CD8-positive, alpha-beta memory T cell (primary cell): ENCODE measurements around the gene USH2A. TPM values are rescaled to one million over a fixed set of nuclear protein-coding genes. Genes with fewer than 3 reads are reported as not detected.

ENCODE experiments used
- CTCF ChIA-PET: fragments of 350-600 bp; sonication (Branson Sonifier 250); formaldehyde crosslinking; loops from one replicate; lab custom pipeline; 2021; ENCODE audit warnings: antibody characterized with exemption; lab: Charles Lee
- POLR2A ChIA-PET: fragments of 350-600 bp; sonication (Branson Sonifier 250); formaldehyde crosslinking; loops from one replicate; lab custom pipeline; 2021; ENCODE audit warnings: antibody characterized with exemption; lab: Charles Lee
- DNase-seq, 5 donors: peaks; one replicate each; pipeline versions ENCODE4 v3.0.0 to v3.0.0-alpha.2; 2020 to 2022; ENCODE audit warnings: mixed read lengths in 1 of 5
- H3K27ac ChIP-seq: one replicate; pipeline ENCODE4 v1.7.0; 2013; ENCODE audit warnings: low read depth, mild to moderate bottlenecking, low read length, moderate library complexity
- H3K27me3 ChIP-seq: 2 replicates; pipeline ENCODE4 v1.7.0; 2013; ENCODE audit warnings: low read length, mild to moderate bottlenecking; ENCODE audit not compliant: insufficient read depth, poor library complexity, severe bottlenecking
- H3K36me3 ChIP-seq: 2 replicates; pipeline ENCODE4 v1.7.0; 2013; ENCODE audit warnings: mild to moderate bottlenecking, low read length, moderate library complexity; ENCODE audit not compliant: insufficient read depth
- H3K4me1 ChIP-seq: 2 replicates; pipeline ENCODE4 v1.7.0; 2013; ENCODE audit warnings: mild to moderate bottlenecking, low read length, moderate library complexity; ENCODE audit not compliant: insufficient read depth
- H3K4me3 ChIP-seq: 2 replicates; pipeline ENCODE4 v1.7.0; 2013; ENCODE audit warnings: mild to moderate bottlenecking, low read length
- H3K9me3 ChIP-seq: 2 replicates; pipeline ENCODE4 v1.7.0; 2013; ENCODE audit warnings: mild to moderate bottlenecking, low read length
- H3K27ac Mint-ChIP-seq, 8 donors: one replicate each; pipeline ENCODE4 v1.8.0; 2020 to 2021; ENCODE audit warnings: mixed read lengths in 8 of 8, mild to moderate bottlenecking in 6 of 8, inconsistent platforms in 3 of 8, moderate library complexity in 3 of 8
- H3K27me3 Mint-ChIP-seq, 2 donors: one replicate each; pipeline ENCODE4 v1.8.0; 2020 to 2021; ENCODE audit warnings: mixed read lengths in 2 of 2, mild to moderate bottlenecking in 1 of 2, moderate library complexity in 1 of 2
- H3K36me3 Mint-ChIP-seq, 3 donors: one replicate each; pipeline ENCODE4 v1.8.0; 2020 to 2021; ENCODE audit warnings: mixed read lengths in 3 of 3, inconsistent platforms in 1 of 3, mild to moderate bottlenecking in 1 of 3
- H3K4me1 Mint-ChIP-seq, 3 donors: one replicate each; pipeline ENCODE4 v1.8.0; 2020 to 2021; ENCODE audit warnings: mixed read lengths in 3 of 3, inconsistent platforms in 1 of 3, mild to moderate bottlenecking in 1 of 3
- H3K4me3 Mint-ChIP-seq, 7 donors: one replicate each; pipeline ENCODE4 v1.8.0; 2020 to 2021; ENCODE audit warnings: mixed read lengths in 7 of 7, mild to moderate bottlenecking in 6 of 7, moderate library complexity in 4 of 7, inconsistent platforms in 2 of 7
- H3K9me3 Mint-ChIP-seq, 5 donors: one replicate each; pipeline ENCODE4 v1.8.0; 2020 to 2022; ENCODE audit warnings: mixed read lengths in 5 of 5, mild to moderate bottlenecking in 3 of 5, moderate library complexity in 2 of 5, inconsistent platforms in 1 of 5
- polyA plus RNA-seq: library from polyadenylated mRNA; unstranded; fragments of 300-500 nt; fragmentation: Illumina TruSeq; gene quantifications from one replicate; pipeline ENCODE4 v1.2.3, GENCODE V29; 2021
- total RNA-seq, 2 experiments: library from RNA; stranded (reverse); gene quantifications; one replicate each; pipeline ENCODE4 v1.2.3, GENCODE V29; 2021

USH2A gene
- total and polyA plus RNA-seq, 3 experiments from 2014 or later, result not detected

- peaks cover 0 to 19% (median 7%) of the 10 kb centered on the region in 5 donors for H3K9me3 Mint-ChIP-seq
- Histone ChIP-seq H3K4me1 (no peaks in the 10 kb centered on the region), H3K9me3 (no peaks in the 10 kb centered on the region), H3K27ac (no peak overlapping the region), H3K4me3 (no peak overlapping the region), H3K27me3 (no peaks in the 10 kb centered on the region), H3K36me3 (no peaks in the 10 kb centered on the region)
- H3K4me1 Mint-ChIP-seq, result no peaks in the 10 kb centered on the region
- no peak overlapping the region for H3K27ac Mint-ChIP-seq
- no peak for DNase-seq
- CTCF ChIA-PET, result no interaction called here
- POLR2A ChIA-PET, result no interaction called here
- no peaks in the 10 kb centered on the region for H3K27me3 Mint-ChIP-seq
- H3K36me3 Mint-ChIP-seq, result no peaks in the 10 kb centered on the region
- H3K4me3 Mint-ChIP-seq, result no peak overlapping the region
Observed at GRCh38 chr1:215637041-215637573, 786.1 kb downstream of the USH2A start.

DNA sequence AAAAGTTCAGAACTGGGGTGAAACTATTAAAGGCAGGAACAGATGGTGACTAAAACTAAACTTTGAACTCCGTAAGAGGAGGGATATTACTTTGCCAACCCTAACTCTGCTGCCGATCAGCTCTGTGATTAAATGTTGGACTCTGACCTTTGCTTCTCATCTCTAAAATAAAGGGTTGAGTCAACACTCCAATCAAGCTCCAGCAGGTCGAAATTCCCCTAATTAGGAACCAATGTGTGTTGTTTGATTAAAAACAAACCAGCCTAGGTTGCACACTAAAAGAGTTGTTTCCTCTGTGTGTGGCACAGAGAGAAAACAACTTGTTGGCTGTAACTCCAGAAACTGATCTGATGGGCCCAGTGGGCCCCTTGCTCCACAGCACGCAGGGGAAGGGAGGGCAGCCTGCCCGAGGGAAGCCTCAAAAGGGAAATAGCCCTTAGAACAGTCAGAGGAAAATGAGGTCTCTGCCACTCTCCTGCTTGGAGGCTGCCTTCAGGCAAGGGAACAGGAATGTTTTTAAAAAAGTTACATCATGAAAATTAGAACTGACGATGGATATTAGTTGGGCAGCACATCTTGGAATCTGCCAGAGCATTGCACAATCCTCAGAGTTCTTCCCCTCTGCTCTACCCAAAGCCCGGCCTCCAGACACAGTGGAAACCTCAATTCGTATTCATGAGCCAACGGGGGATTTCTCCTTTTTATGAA, 786.8 kb downstream of the USH2A start:
- Mint-ChIP-seq H3K36me3 (no peaks in the 10 kb centered on the region), H3K27ac (no peak overlapping the region), H3K9me3 (peaks cover 0 to 19% (median 7%) of the 10 kb centered on the region in 5 donors), H3K27me3 (no peaks in the 10 kb centered on the region), H3K4me3 (no peak overlapping the region), H3K4me1 (no peaks in the 10 kb centered on the region)
- no peak overlapping the region for H3K4me3 ChIP-seq
- no peaks in the 10 kb centered on the region for H3K4me1 ChIP-seq
- H3K27ac ChIP-seq, result no peak overlapping the region
- DNase-seq, result no peak
- H3K36me3 ChIP-seq, result no peaks in the 10 kb centered on the region
- ChIA-PET POLR2A (no interaction called here), CTCF (no interaction called here)
- H3K27me3 ChIP-seq, result no peaks in the 10 kb centered on the region
- no peaks in the 10 kb centered on the region for H3K9me3 ChIP-seq

GRCh38 chr1:215635827-215636226, 787.4 kb downstream of the USH2A start:
- Histone ChIP-seq H3K27ac (no peak overlapping the region), H3K4me1 (no peaks in the 10 kb centered on the region), H3K9me3 (no peaks in the 10 kb centered on the region), H3K36me3 (no peaks in the 10 kb centered on the region), H3K4me3 (no peak overlapping the region), H3K27me3 (no peaks in the 10 kb centered on the region)
- CTCF ChIA-PET, result no interaction called here
- Mint-ChIP-seq H3K4me1 (no peaks in the 10 kb centered on the region), H3K4me3 (peak overlapping the region in 1 of 7 donors; percentile 54), H3K9me3 (peaks cover 0 to 24% (median 11%) of the 10 kb centered on the region in 5 donors), H3K36me3 (no peaks in the 10 kb centered on the region), H3K27ac (no peak overlapping the region), H3K27me3 (no peaks in the 10 kb centered on the region)
- no peak for DNase-seq
- POLR2A ChIA-PET, result no interaction called here

GRCh38 chr1:215631489-215631888, 791.8 kb downstream of the USH2A start:
- Histone ChIP-seq H3K36me3 (no peaks in the 10 kb centered on the region), H3K9me3 (no peaks in the 10 kb centered on the region), H3K27me3 (no peaks in the 10 kb centered on the region), H3K27ac (no peak overlapping the region), H3K4me3 (no peak overlapping the region), H3K4me1 (no peaks in the 10 kb centered on the region)
- Mint-ChIP-seq H3K9me3 (peaks cover 6 to 11% (median 6%) of the 10 kb centered on the region in 5 donors), H3K36me3 (no peaks in the 10 kb centered on the region), H3K27ac (no peak overlapping the region), H3K4me1 (no peaks in the 10 kb centered on the region), H3K27me3 (peaks cover 0 to 2% of the 10 kb centered on the region in 2 donors), H3K4me3 (no peak overlapping the region)
- no peak for DNase-seq
- POLR2A ChIA-PET, result no interaction called here
- CTCF ChIA-PET, result no interaction called here

- H3K36me3 ChIP-seq, result no peaks in the 10 kb centered on the region
- H3K27me3 Mint-ChIP-seq, result peaks cover 0 to 2% of the 10 kb centered on the region in 2 donors
- no peaks in the 10 kb centered on the region for H3K4me1 ChIP-seq
- no peaks in the 10 kb centered on the region for H3K36me3 Mint-ChIP-seq
- POLR2A ChIA-PET, result no interaction called here
- no peak overlapping the region for H3K27ac Mint-ChIP-seq
- no peak overlapping the region for H3K4me3 Mint-ChIP-seq
- peaks cover 6 to 11% (median 6%) of the 10 kb centered on the region in 5 donors for H3K9me3 Mint-ChIP-seq
- no peak overlapping the region for H3K27ac ChIP-seq
- no peak for DNase-seq
- no peaks in the 10 kb centered on the region for H3K9me3 ChIP-seq
- no peaks in the 10 kb centered on the region for H3K4me1 Mint-ChIP-seq
- H3K4me3 ChIP-seq, result no peak overlapping the region
- CTCF ChIA-PET, result no interaction called here
- H3K27me3 ChIP-seq, result no peaks in the 10 kb centered on the region
Observed at GRCh38 chr1:215631040-215631439, 792.2 kb downstream of the USH2A start.

GRCh38 chr1:215625949-215626348, 797.3 kb downstream of the USH2A start:
- H3K27ac ChIP-seq, result no peak overlapping the region
- peaks cover 0 to 10% (median 3%) of the 10 kb centered on the region in 5 donors for H3K9me3 Mint-ChIP-seq
- ChIA-PET CTCF (no interaction called here), POLR2A (no interaction called here)
- H3K4me1 Mint-ChIP-seq, result no peaks in the 10 kb centered on the region
- H3K27me3 ChIP-seq, result no peaks in the 10 kb centered on the region
- DNase-seq, result no peak
- no peak overlapping the region for H3K4me3 Mint-ChIP-seq
- H3K9me3 ChIP-seq, result no peaks in the 10 kb centered on the region
- no peak overlapping the region for H3K27ac Mint-ChIP-seq
- no peak overlapping the region for H3K4me3 ChIP-seq
- peaks cover 0 to 2% of the 10 kb centered on the region in 2 donors for H3K27me3 Mint-ChIP-seq
- H3K4me1 ChIP-seq, result no peaks in the 10 kb centered on the region
- H3K36me3 ChIP-seq, result no peaks in the 10 kb centered on the region
- no peaks in the 10 kb centered on the region for H3K36me3 Mint-ChIP-seq

DNA sequence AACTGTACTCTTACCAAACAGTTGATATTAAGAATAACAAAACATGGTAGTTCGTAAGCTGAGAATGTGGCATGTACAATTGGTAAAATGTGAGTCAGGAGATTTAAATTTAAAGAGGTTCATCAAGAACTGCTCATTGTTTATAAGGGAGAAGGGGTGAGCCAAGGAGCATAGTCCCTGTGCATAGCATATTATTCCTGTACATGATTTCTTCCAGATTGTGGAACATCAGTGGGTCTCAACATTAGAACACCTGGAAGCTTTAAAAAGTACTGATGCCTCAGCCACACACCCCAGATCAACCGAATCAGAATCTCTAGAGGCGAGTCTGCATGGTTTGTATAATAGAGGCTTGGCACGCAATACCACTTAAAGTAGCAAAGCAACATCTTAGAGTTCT, 800.1 kb downstream of the USH2A start:
- no peaks in the 10 kb centered on the region for H3K9me3 ChIP-seq
- no peak overlapping the region for H3K27ac ChIP-seq
- peaks cover 0 to 4% (median 2%) of the 10 kb centered on the region in 5 donors for H3K9me3 Mint-ChIP-seq
- H3K36me3 ChIP-seq, result no peaks in the 10 kb centered on the region
- no peaks in the 10 kb centered on the region for H3K27me3 ChIP-seq
- H3K4me3 Mint-ChIP-seq, result no peak overlapping the region
- no peaks in the 10 kb centered on the region for H3K4me1 ChIP-seq
- no peak for DNase-seq
- H3K4me1 Mint-ChIP-seq, result no peaks in the 10 kb centered on the region
- no peak overlapping the region for H3K4me3 ChIP-seq
- CTCF ChIA-PET, result no interaction called here
- POLR2A ChIA-PET, result no interaction called here
- H3K27ac Mint-ChIP-seq, result no peak overlapping the region
- peaks cover 0 to 2% of the 10 kb centered on the region in 2 donors for H3K27me3 Mint-ChIP-seq
- no peaks in the 10 kb centered on the region for H3K36me3 Mint-ChIP-seq

DNA sequence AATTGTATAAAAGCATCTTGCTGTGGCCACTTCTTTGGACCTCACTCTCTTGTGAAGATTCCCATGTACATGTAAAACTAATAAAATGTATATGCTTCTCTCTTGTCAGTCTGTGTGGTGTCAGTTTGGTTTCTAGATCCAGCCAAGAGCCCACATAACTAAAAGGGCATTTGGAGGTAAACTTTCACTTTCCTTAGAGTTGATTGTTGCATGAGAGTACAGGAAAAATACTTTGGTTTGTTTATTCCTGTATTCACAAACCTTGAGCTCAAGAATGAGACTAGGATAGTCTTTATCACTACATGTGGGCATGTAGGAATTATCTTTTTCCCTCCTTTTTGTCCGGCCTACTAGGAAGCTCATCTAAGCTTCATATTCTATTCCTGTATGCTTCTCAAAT, 805.3 kb downstream of the USH2A start:
- no peaks in the 10 kb centered on the region for H3K9me3 ChIP-seq
- CTCF ChIA-PET, result no interaction called here
- Mint-ChIP-seq H3K27me3 (no peaks in the 10 kb centered on the region), H3K36me3 (no peaks in the 10 kb centered on the region), H3K27ac (no peak overlapping the region), H3K9me3 (peaks cover 1 to 9% (median 4%) of the 10 kb centered on the region in 5 donors), H3K4me3 (no peak overlapping the region), H3K4me1 (no peaks in the 10 kb centered on the region)
- no peaks in the 10 kb centered on the region for H3K4me1 ChIP-seq
- POLR2A ChIA-PET, result no interaction called here
- DNase-seq, result no peak
- H3K4me3 ChIP-seq, result no peak overlapping the region
- no peaks in the 10 kb centered on the region for H3K27me3 ChIP-seq
- H3K36me3 ChIP-seq, result no peaks in the 10 kb centered on the region
- no peak overlapping the region for H3K27ac ChIP-seq
